ENCODE measurements around the gene SRD5A3.

GRCh38 chr4:55363691-55364351 is 17.8 kb downstream of the SRD5A3 start:
- TF ChIP-seq CTCF (IDR thresholded peaks at IDR 0.05) (no peak), POLR2A (IDR thresholded peaks at IDR 0.05) (no peak), POLR2AphosphoS5 (IDR thresholded peaks at IDR 0.05; ENCODE audit: insufficient read depth in 1 of 2, low read depth in 1 of 2) (peak in 1 of 2 donors; percentile 8)

Measured in vagina (tissue), 2 donors.